SU-DHL-6 (cell line): ENCODE measurements around the gene RPA3.

ENCODE experiments used
- H2AFZ ChIP-seq: fragments of 200-600 bp; sonication (generic); 2 replicates; pipeline ENCODE4 v1.6.1; 2014; ENCODE audit warnings: low read depth, mild to moderate bottlenecking, moderate library complexity, mixed read lengths, antibody characterized with exemption, low read length; ENCODE audit not compliant: severe bottlenecking
- H3F3A ChIP-seq: fragments of 200-600 bp; shearing (Covaris generic); 2 replicates; pipeline ENCODE4 v1.6.0; 2016; ENCODE audit warnings: antibody characterized with exemption, mild to moderate bottlenecking; ENCODE audit not compliant: insufficient read depth
- H3K27ac ChIP-seq: fragments of 200-600 bp; sonication (generic); 2 replicates; pipeline ENCODE4 v1.5.1; 2016; ENCODE audit warnings: low read depth, mild to moderate bottlenecking, low read length, moderate library complexity, mixed read lengths
- H3K27me3 ChIP-seq: fragments of 200-600 bp; sonication (generic), shearing (Covaris generic); 2 replicates; pipeline ENCODE4 v1.6.0; 2014; ENCODE audit warnings: mild to moderate bottlenecking, low read length
- H3K36me3 ChIP-seq: fragments of 200-600 bp; sonication (generic); 2 replicates; pipeline ENCODE4 v1.6.1; 2014; ENCODE audit warnings: mild to moderate bottlenecking, low read length, mixed read lengths
- H3K4me2 ChIP-seq: fragments of 300-600, 200-600 bp; shearing (Covaris generic), sonication (generic); 2 replicates; pipeline ENCODE4 v1.6.0; 2014; ENCODE audit warnings: low read length, low read depth, mild to moderate bottlenecking; ENCODE audit not compliant: poor library complexity, severe bottlenecking
- H3K4me3 ChIP-seq: fragments of 200-600 bp; sonication (generic); 2 replicates; pipeline ENCODE4 v1.5.1; 2014; ENCODE audit warnings: antibody characterized with exemption, low read length, mild to moderate bottlenecking, mixed read lengths; ENCODE audit not compliant: insufficient read depth, poor library complexity, severe bottlenecking
- H3K79me2 ChIP-seq: fragments of 200-600 bp; sonication (generic); 2 replicates; pipeline ENCODE4 v1.6.1; 2014; ENCODE audit warnings: mild to moderate bottlenecking, low read length, moderate library complexity; ENCODE audit not compliant: insufficient read depth
- H3K9ac ChIP-seq: fragments of 200-600 bp; sonication (generic); 2 replicates; pipeline ENCODE4 v1.7.0; 2014; ENCODE audit warnings: mild to moderate bottlenecking, low read length
- H3K9me2 ChIP-seq: fragments of 200-600 bp; sonication (generic); replicated peaks from 2 replicates; pipeline ENCODE4 v1.6.1; 2014; ENCODE audit warnings: low read length; ENCODE audit not compliant: insufficient read depth
- H3K9me3 ChIP-seq: fragments of 200-600 bp; sonication (generic); 2 replicates; pipeline ENCODE4 v1.6.1; 2014; ENCODE audit warnings: low read length, mixed read lengths; ENCODE audit not compliant: insufficient read depth
- H4K20me1 ChIP-seq: fragments of 200-600 bp; sonication (generic); 2 replicates; pipeline ENCODE4 v1.6.1; 2014; ENCODE audit warnings: low read depth, mild to moderate bottlenecking, antibody characterized with exemption, low read length, moderate library complexity, mixed read lengths
- CTCF ChIP-seq: fragments of 200-600 bp; sonication (generic); IDR thresholded peaks from one replicate; pipeline ENCODE4 v1.5.1; 2017; ENCODE audit warnings: antibody characterized with exemption, mild to moderate bottlenecking, low read length, moderate library complexity; ENCODE audit not compliant: insufficient read depth, poor library complexity, severe bottlenecking
- EZH2phosphoT487 ChIP-seq: fragments of 200-600 bp; sonication (generic), shearing (Covaris generic); conservative IDR thresholded peaks from 2 replicates; pipeline ENCODE4 v1.6.1; 2018; ENCODE audit warnings: mild to moderate bottlenecking, antibody characterized with exemption, low read length, moderate library complexity, mixed read lengths

The RPA3 gene

GRCh38 chr7:7612519-7612918 is 105.9 kb downstream of the RPA3 start:
- Histone ChIP-seq H2AFZ (no peak overlapping the region), H3K36me3 (peaks cover 25% of the 10 kb centered on the region), H3K9ac (no peak overlapping the region), H3K9me3 (no peaks in the 10 kb centered on the region), H3K4me3 (no peak overlapping the region), H3K79me2 (no peaks in the 10 kb centered on the region), H4K20me1 (no peaks in the 10 kb centered on the region), H3K4me2 (no peak overlapping the region), H3F3A (no peaks in the 10 kb centered on the region), H3K27me3 (no peaks in the 10 kb centered on the region), H3K9me2 (no peaks in the 10 kb centered on the region), H3K27ac (no peak overlapping the region)
- TF ChIP-seq CTCF (no peak), EZH2phosphoT487 (no peak)

- Histone ChIP-seq H3K9me3 (no peaks in the 10 kb centered on the region), H3K27me3 (no peaks in the 10 kb centered on the region), H4K20me1 (no peaks in the 10 kb centered on the region), H3K9me2 (no peaks in the 10 kb centered on the region), H2AFZ (no peak overlapping the region), H3K9ac (no peak overlapping the region), H3K4me3 (no peak overlapping the region), H3K4me2 (no peak overlapping the region), H3F3A (no peaks in the 10 kb centered on the region), H3K27ac (no peak overlapping the region), H3K79me2 (no peaks in the 10 kb centered on the region), H3K36me3 (peaks cover 40% of the 10 kb centered on the region)
- TF ChIP-seq EZH2phosphoT487 = no peak
- TF ChIP-seq CTCF = no peak
Measured at GRCh38 chr7:7609330-7609729, 109.1 kb downstream of the RPA3 start.

GRCh38 chr7:7607010-7607409 is 111.4 kb downstream of the RPA3 start:
- Histone ChIP-seq H3K9ac (no peak overlapping the region), H3K27me3 (no peaks in the 10 kb centered on the region), H4K20me1 (no peaks in the 10 kb centered on the region), H3K9me3 (no peaks in the 10 kb centered on the region), H3K79me2 (no peaks in the 10 kb centered on the region), H3K9me2 (no peaks in the 10 kb centered on the region), H3K36me3 (peaks cover 40% of the 10 kb centered on the region), H3F3A (no peaks in the 10 kb centered on the region), H3K27ac (no peak overlapping the region), H3K4me3 (no peak overlapping the region), H2AFZ (no peak overlapping the region), H3K4me2 (no peak overlapping the region)
- TF ChIP-seq EZH2phosphoT487 = no peak

GRCh38 chr7:7596176-7596575 is 122.2 kb downstream of the RPA3 start:
- Histone ChIP-seq H3K9me2 (no peaks in the 10 kb centered on the region), H3K9ac (no peak overlapping the region), H3K9me3 (no peaks in the 10 kb centered on the region), H3K27me3 (no peaks in the 10 kb centered on the region), H3K4me3 (no peak overlapping the region), H3K4me2 (no peak overlapping the region), H3F3A (peaks cover 13% of the 10 kb centered on the region; the same call in 1 of the 2 replicates), H2AFZ (no peak overlapping the region), H4K20me1 (0 out of 2 replicates have a peak, but pooled peaks cover 3% of the 10 kb centered on the region), H3K36me3 (peaks cover 50% of the 10 kb centered on the region), H3K79me2 (no peaks in the 10 kb centered on the region), H3K27ac (no peak overlapping the region)
- TF ChIP-seq CTCF (no peak), EZH2phosphoT487 (no peak)
